ENCODE data around the gene PPP1R12C.

The PPP1R12C gene

GRCh38 chr19:55046975-55047622 lies 70.3 kb downstream of the PPP1R12C start:
- no peak for DNase-seq (ENCODE audit: low read depth in 2 of 2)

- DNase-seq (ENCODE audit: low read depth in 2 of 2) = no peak
These were observed 72.4 kb downstream of the PPP1R12C start for GRCh38 chr19:55044771-55045716.

- DNase-seq (ENCODE audit: low read depth in 2 of 2) = no peak
These were observed 73.2 kb downstream of the PPP1R12C start for GRCh38 chr19:55044286-55044685.

- no peak for DNase-seq (ENCODE audit: low read depth in 2 of 2)
These were observed 74.7 kb downstream of the PPP1R12C start for GRCh38 chr19:55042688-55043087.

GRCh38 chr19:55042344-55042678 lies 75.1 kb downstream of the PPP1R12C start:
- DNase-seq (ENCODE audit: low read depth in 2 of 2) = no peak

GRCh38 chr19:55041627-55042343 lies 75.7 kb downstream of the PPP1R12C start:
- DNase-seq (ENCODE audit: low read depth in 2 of 2) = peak in 1 of 2 donors; percentile 24

GRCh38 chr19:55041244-55041626 lies 76.2 kb downstream of the PPP1R12C start:
- no peak for DNase-seq (ENCODE audit: low read depth in 2 of 2)
